ENCODE measurements around the gene TMED6. TPM values are rescaled to one million over a fixed set of nuclear protein-coding genes. Genes with fewer than 3 reads are reported as not detected.

The TMED6 gene
- total and polyA plus RNA-seq, 4 donors, result 0.33 to 2.4 (median 2.3) TPM; not detected in 1

GRCh38 chr16:69326172-69326873, 25.3 kb downstream of the TMED6 start:
- no peak for DNase-seq (ENCODE audit: low read depth in 4 of 6, low spot score in 6 of 6)
- no peaks in the 10 kb centered on the region for H3K9me3 ChIP-seq (ENCODE audit: control insufficient read depth, insufficient read depth, low read length)
- peaks cover 72% of the 10 kb centered on the region for H3K36me3 ChIP-seq (ENCODE audit: control insufficient read depth, insufficient read depth, low read length)
- H3K4me1 ChIP-seq (ENCODE audit: control insufficient read depth, insufficient read depth, low read length), result peaks cover 34% of the 10 kb centered on the region
- no peak overlapping the region for H3K4me3 ChIP-seq (ENCODE audit: low read depth, low read length)
- no peaks in the 10 kb centered on the region for H3K27me3 ChIP-seq (ENCODE audit: control insufficient read depth, insufficient read depth, low read length)
- H3K27ac ChIP-seq (ENCODE audit: low read depth, low read length), result no peak overlapping the region
- WGBS (ENCODE audit: insufficient coverage), result 87% methylated on average over 5 of the region's 7 CpGs

GRCh38 chr16:69325784-69326171, 25.8 kb downstream of the TMED6 start:
- H3K4me3 ChIP-seq (ENCODE audit: low read depth, low read length), result no peak overlapping the region
- no peaks in the 10 kb centered on the region for H3K9me3 ChIP-seq (ENCODE audit: control insufficient read depth, insufficient read depth, low read length)
- no peak overlapping the region for H3K27ac ChIP-seq (ENCODE audit: low read depth, low read length)
- H3K4me1 ChIP-seq (ENCODE audit: control insufficient read depth, insufficient read depth, low read length), result peaks cover 28% of the 10 kb centered on the region
- DNase-seq (ENCODE audit: low read depth in 4 of 6, low spot score in 6 of 6), result no peak
- peaks cover 74% of the 10 kb centered on the region for H3K36me3 ChIP-seq (ENCODE audit: control insufficient read depth, insufficient read depth, low read length)
- 89% methylated on average over 6 of the region's 6 CpGs for WGBS (ENCODE audit: insufficient coverage)
- no peaks in the 10 kb centered on the region for H3K27me3 ChIP-seq (ENCODE audit: control insufficient read depth, insufficient read depth, low read length)

- no peak for DNase-seq (ENCODE audit: low read depth in 4 of 6, low spot score in 6 of 6)
- Histone ChIP-seq H3K4me1 (ENCODE audit: control insufficient read depth, insufficient read depth, low read length) (peaks cover 25% of the 10 kb centered on the region), H3K4me3 (ENCODE audit: low read depth, low read length) (no peak overlapping the region), H3K27me3 (ENCODE audit: control insufficient read depth, insufficient read depth, low read length) (no peaks in the 10 kb centered on the region), H3K36me3 (ENCODE audit: control insufficient read depth, insufficient read depth, low read length) (peaks cover 82% of the 10 kb centered on the region), H3K9me3 (ENCODE audit: control insufficient read depth, insufficient read depth, low read length) (no peaks in the 10 kb centered on the region), H3K27ac (ENCODE audit: low read depth, low read length) (no peak overlapping the region)
- 95% methylated on average over 5 of the region's 10 CpGs for WGBS (ENCODE audit: insufficient coverage)
Observed at GRCh38 chr16:69324585-69325253, 26.9 kb downstream of the TMED6 start.

- no peak overlapping the region for H3K27ac ChIP-seq (ENCODE audit: low read depth, low read length)
- no peak for DNase-seq (ENCODE audit: low read depth in 4 of 6, low spot score in 6 of 6)
- 67% methylated on average over 1 of the region's 8 CpGs for WGBS (ENCODE audit: insufficient coverage)
- no peaks in the 10 kb centered on the region for H3K9me3 ChIP-seq (ENCODE audit: control insufficient read depth, insufficient read depth, low read length)
- peaks cover 84% of the 10 kb centered on the region for H3K36me3 ChIP-seq (ENCODE audit: control insufficient read depth, insufficient read depth, low read length)
- H3K4me1 ChIP-seq (ENCODE audit: control insufficient read depth, insufficient read depth, low read length), result peaks cover 19% of the 10 kb centered on the region
- H3K27me3 ChIP-seq (ENCODE audit: control insufficient read depth, insufficient read depth, low read length), result no peaks in the 10 kb centered on the region
- no peak overlapping the region for H3K4me3 ChIP-seq (ENCODE audit: low read depth, low read length)
Observed at GRCh38 chr16:69324013-69324531, 27.5 kb downstream of the TMED6 start.

- Histone ChIP-seq H3K36me3 (ENCODE audit: control insufficient read depth, insufficient read depth, low read length) (peaks cover 88% of the 10 kb centered on the region), H3K4me1 (ENCODE audit: control insufficient read depth, insufficient read depth, low read length) (peaks cover 15% of the 10 kb centered on the region), H3K4me3 (ENCODE audit: low read depth, low read length) (no peak overlapping the region), H3K27me3 (ENCODE audit: control insufficient read depth, insufficient read depth, low read length) (no peaks in the 10 kb centered on the region), H3K9me3 (ENCODE audit: control insufficient read depth, insufficient read depth, low read length) (no peaks in the 10 kb centered on the region), H3K27ac (ENCODE audit: low read depth, low read length) (no peak overlapping the region)
- WGBS (ENCODE audit: insufficient coverage), result 98% methylated on average over 9 of the region's 14 CpGs
- no peak for DNase-seq (ENCODE audit: low read depth in 4 of 6, low spot score in 6 of 6)
Observed at GRCh38 chr16:69323415-69323814, 28.2 kb downstream of the TMED6 start.

GRCh38 chr16:69322343-69322742, 29.2 kb downstream of the TMED6 start:
- no peak overlapping the region for H3K27ac ChIP-seq (ENCODE audit: low read depth, low read length)
- H3K36me3 ChIP-seq (ENCODE audit: control insufficient read depth, insufficient read depth, low read length), result peaks cover 94% of the 10 kb centered on the region
- no peak overlapping the region for H3K4me3 ChIP-seq (ENCODE audit: low read depth, low read length)
- WGBS (ENCODE audit: insufficient coverage), result 87% methylated on average over 7 of the region's 7 CpGs
- no peak for DNase-seq (ENCODE audit: low read depth in 4 of 6, low spot score in 6 of 6)
- H3K27me3 ChIP-seq (ENCODE audit: control insufficient read depth, insufficient read depth, low read length), result no peaks in the 10 kb centered on the region
- peaks cover 8% of the 10 kb centered on the region for H3K4me1 ChIP-seq (ENCODE audit: control insufficient read depth, insufficient read depth, low read length)
- H3K9me3 ChIP-seq (ENCODE audit: control insufficient read depth, insufficient read depth, low read length), result no peaks in the 10 kb centered on the region

GRCh38 chr16:69321080-69321479, 30.5 kb downstream of the TMED6 start:
- DNase-seq (ENCODE audit: low read depth in 4 of 6, low spot score in 6 of 6), result no peak
- Histone ChIP-seq H3K27ac (ENCODE audit: low read depth, low read length) (no peak overlapping the region), H3K27me3 (ENCODE audit: control insufficient read depth, insufficient read depth, low read length) (no peaks in the 10 kb centered on the region), H3K4me3 (ENCODE audit: low read depth, low read length) (no peak overlapping the region), H3K36me3 (ENCODE audit: control insufficient read depth, insufficient read depth, low read length) (peaks cover 99% of the 10 kb centered on the region), H3K9me3 (ENCODE audit: control insufficient read depth, insufficient read depth, low read length) (no peaks in the 10 kb centered on the region), H3K4me1 (ENCODE audit: control insufficient read depth, insufficient read depth, low read length) (peaks cover 5% of the 10 kb centered on the region)
- WGBS (ENCODE audit: insufficient coverage), result 90% methylated on average over 22 of the region's 22 CpGs

- Histone ChIP-seq H3K27ac (ENCODE audit: low read depth, low read length) (no peak overlapping the region), H3K4me3 (ENCODE audit: low read depth, low read length) (no peak overlapping the region), H3K4me1 (ENCODE audit: control insufficient read depth, insufficient read depth, low read length) (peaks cover 6% of the 10 kb centered on the region), H3K27me3 (ENCODE audit: control insufficient read depth, insufficient read depth, low read length) (no peaks in the 10 kb centered on the region), H3K9me3 (ENCODE audit: control insufficient read depth, insufficient read depth, low read length) (no peaks in the 10 kb centered on the region), H3K36me3 (ENCODE audit: control insufficient read depth, insufficient read depth, low read length) (peaks cover 99% of the 10 kb centered on the region)
- no peak for DNase-seq (ENCODE audit: low read depth in 4 of 6, low spot score in 6 of 6)
- WGBS (ENCODE audit: insufficient coverage), result 80% methylated on average over 13 of the region's 13 CpGs
Observed at GRCh38 chr16:69320740-69321073, 30.9 kb downstream of the TMED6 start.

GRCh38 chr16:69319826-69320739, 31.5 kb downstream of the TMED6 start:
- WGBS (ENCODE audit: insufficient coverage), result 93% methylated on average over 18 of the region's 30 CpGs
- no peak overlapping the region for H3K27ac ChIP-seq (ENCODE audit: low read depth, low read length)
- no peaks in the 10 kb centered on the region for H3K9me3 ChIP-seq (ENCODE audit: control insufficient read depth, insufficient read depth, low read length)
- no peak overlapping the region for H3K4me3 ChIP-seq (ENCODE audit: low read depth, low read length)
- H3K4me1 ChIP-seq (ENCODE audit: control insufficient read depth, insufficient read depth, low read length), result peaks cover 6% of the 10 kb centered on the region
- H3K36me3 ChIP-seq (ENCODE audit: control insufficient read depth, insufficient read depth, low read length), result peaks cover 99% of the 10 kb centered on the region
- no peaks in the 10 kb centered on the region for H3K27me3 ChIP-seq (ENCODE audit: control insufficient read depth, insufficient read depth, low read length)
- DNase-seq (ENCODE audit: low read depth in 4 of 6, low spot score in 6 of 6), result no peak

Measured in spinal cord (tissue), 10 donors.